GM12873 (cell line): ENCODE measurements around the gene CAMTA1.

Experiments used
- CTCF ChIP-seq: IDR thresholded peaks from 2 replicates; pipeline ENCODE4 v1.5.1; 2012; ENCODE audit warnings: low read depth, mild to moderate bottlenecking, moderate library complexity, low read length, control low read depth; ENCODE audit not compliant: insufficient read depth; ENCODE audit errors: missing control alignments

The CAMTA1 gene

GRCh38 chr1:7086106-7086505 lies 300.9 kb downstream of the CAMTA1 start:
- TF ChIP-seq CTCF, result no peak

GRCh38 chr1:7087888-7088287 lies 302.6 kb downstream of the CAMTA1 start:
- no peak for TF ChIP-seq CTCF

GRCh38 chr1:7089497-7089896 lies 304.2 kb downstream of the CAMTA1 start:
- no peak for TF ChIP-seq CTCF

- no peak for TF ChIP-seq CTCF
These were observed 308.0 kb downstream of the CAMTA1 start for GRCh38 chr1:7093297-7093696.

- no peak for TF ChIP-seq CTCF
These were observed 308.8 kb downstream of the CAMTA1 start for GRCh38 chr1:7094086-7094485.

- no peak for TF ChIP-seq CTCF
These were observed 309.3 kb downstream of the CAMTA1 start for GRCh38 chr1:7094509-7094908.

GRCh38 chr1:7095343-7095964 lies 310.2 kb downstream of the CAMTA1 start:
- no peak for TF ChIP-seq CTCF
